GM23338 (cell line): ENCODE measurements around the gene MS4A6A. TPM values are rescaled to one million over a fixed set of nuclear protein-coding genes. Genes with fewer than 3 reads are reported as not detected.

Experiments used
- ATAC-seq: fragments of 200-7000 bp; cut with Tn5 transposase; 3 replicates; pipeline ENCODE4 v1.9.1; 2020
- DNase-seq: peaks from one replicate; pipeline ENCODE4 v3.0.0-alpha.2; 2015; ENCODE audit warnings: low spot score
- H2AFZ ChIP-seq: fragments of 200-600 bp; sonication (generic); 2 replicates; pipeline ENCODE4 v1.8.0; 2016; ENCODE audit warnings: antibody characterized with exemption, mild to moderate bottlenecking, moderate library complexity
- H3F3A ChIP-seq: fragments of 200-600 bp; sonication (generic); replicated peaks from 2 replicates; pipeline ENCODE4 v1.8.0; 2017; ENCODE audit warnings: antibody characterized with exemption, mixed run types, low read depth
- H3K27ac ChIP-seq: fragments of 200-600 bp; sonication (generic); 2 replicates; pipeline ENCODE4 v1.6.1; 2016; ENCODE audit warnings: low read depth
- H3K27me3 ChIP-seq: fragments of 200-600 bp; sonication (generic); 2 replicates; pipeline ENCODE4 v1.8.0; 2016; ENCODE audit warnings: mild to moderate bottlenecking, mixed run types, moderate library complexity; ENCODE audit not compliant: insufficient read depth
- H3K36me3 ChIP-seq: fragments of 200-600 bp; sonication (generic); 2 replicates; pipeline ENCODE4 v1.8.0; 2016; ENCODE audit warnings: mild to moderate bottlenecking; ENCODE audit not compliant: insufficient read depth
- H3K4me1 ChIP-seq: fragments of 200-600 bp; sonication (generic); 2 replicates; pipeline ENCODE4 v1.8.0; 2016; ENCODE audit warnings: mild to moderate bottlenecking, moderate library complexity; ENCODE audit not compliant: insufficient read depth
- H3K4me2 ChIP-seq: fragments of 200-600 bp; sonication (generic); 2 replicates; pipeline ENCODE4 v1.7.1; 2017; ENCODE audit warnings: mixed run types
- H3K4me3 ChIP-seq: fragments of 200-600 bp; sonication (generic); 2 replicates; pipeline ENCODE4 v1.6.1; 2016; ENCODE audit warnings: mixed run types
- H3K79me2 ChIP-seq: fragments of 200-600 bp; sonication (generic); replicated peaks from 2 replicates; pipeline ENCODE4 v1.8.0; 2017; ENCODE audit warnings: mild to moderate bottlenecking; ENCODE audit not compliant: insufficient read depth
- H3K9me2 ChIP-seq: fragments of 200-600 bp; sonication (generic); 2 replicates; pipeline ENCODE4 v1.8.0; 2017; ENCODE audit not compliant: insufficient read depth
- H4K20me1 ChIP-seq: fragments of 200-600 bp; sonication (generic); replicated peaks from 2 replicates; pipeline ENCODE4 v1.8.0; 2017; ENCODE audit warnings: mild to moderate bottlenecking; ENCODE audit not compliant: insufficient read depth
- H3K27ac Mint-ChIP-seq: 2 replicates; pipeline ENCODE4 v1.8.0; 2020; ENCODE audit warnings: inconsistent platforms, mild to moderate bottlenecking, moderate library complexity, mixed read lengths
- H3K27me3 Mint-ChIP-seq: 3 replicates; pipeline ENCODE4 v1.8.0; 2022; ENCODE audit warnings: low read depth, mild to moderate bottlenecking, moderate library complexity, mixed read lengths, inconsistent platforms; ENCODE audit not compliant: insufficient read depth, poor library complexity
- H3K36me3 Mint-ChIP-seq: 3 replicates; pipeline ENCODE4 v1.8.0; 2021; ENCODE audit warnings: low read depth, mild to moderate bottlenecking, inconsistent platforms, moderate library complexity, mixed read lengths
- H3K4me1 Mint-ChIP-seq: 3 replicates; pipeline ENCODE4 v1.8.0; 2020; ENCODE audit warnings: mild to moderate bottlenecking, inconsistent platforms, mixed read lengths
- H3K4me3 Mint-ChIP-seq: 3 replicates; pipeline ENCODE4 v1.8.0; 2021; ENCODE audit warnings: moderate library complexity, mild to moderate bottlenecking, inconsistent platforms, mixed read lengths
- H3K9me3 Mint-ChIP-seq: 3 replicates; pipeline ENCODE4 v1.8.0; 2020; ENCODE audit warnings: moderate library complexity, mild to moderate bottlenecking, inconsistent platforms, mixed read lengths
- CREB1 ChIP-seq: fragments of 250-450 bp; sonication (Bioruptor Pico); IDR thresholded peaks from 2 replicates; pipeline ENCODE4 v1.5.0; 2020; ENCODE audit warnings: low read depth, mild to moderate bottlenecking, moderate library complexity
- EZH2 ChIP-seq: fragments of 200-600 bp; sonication (generic); IDR thresholded peaks from one replicate; pipeline ENCODE4 v1.8.0; 2017; ENCODE audit warnings: antibody characterized with exemption, mild to moderate bottlenecking, low read depth; ENCODE audit not compliant: unreplicated experiment
- EZH2phosphoT487 ChIP-seq: fragments of 200-600 bp; sonication (generic); IDR thresholded peaks from one replicate; pipeline ENCODE4 v1.8.1; 2018; ENCODE audit warnings: antibody characterized with exemption; ENCODE audit not compliant: unreplicated experiment
- JUNB ChIP-seq: IDR thresholded peaks from one replicate; pipeline ENCODE4 v1.6.1; 2016; ENCODE audit warnings: antibody characterized with exemption; ENCODE audit not compliant: unreplicated experiment
- NANOG ChIP-seq: IDR thresholded peaks from 2 replicates; pipeline ENCODE4 v1.6.1; 2016; ENCODE audit warnings: antibody characterized with exemption, borderline replicate concordance
- POLR2AphosphoS5 ChIP-seq: IDR thresholded peaks from 2 replicates; pipeline ENCODE4 v1.6.1; 2016; ENCODE audit warnings: antibody characterized with exemption, low read depth
- STAT1 ChIP-seq: IDR thresholded peaks from one replicate; pipeline ENCODE4 v1.6.1; 2016; ENCODE audit warnings: antibody characterized with exemption; ENCODE audit not compliant: unreplicated experiment
- ZNF114 ChIP-seq: fragments of 250-450 bp; sonication (Bioruptor Pico); IDR thresholded peaks from 2 replicates; pipeline ENCODE4 v1.5.0; 2020; ENCODE audit warnings: mild to moderate bottlenecking, moderate library complexity
- ZNF331 ChIP-seq: fragments of 250-450 bp; sonication (Bioruptor Pico); IDR thresholded peaks from 2 replicates; pipeline ENCODE4 v1.5.0; 2020; ENCODE audit warnings: low read depth, mild to moderate bottlenecking, moderate library complexity
- polyA plus RNA-seq: library from polyadenylated mRNA; unstranded; fragments of >200 nt; fragmentation: Nextera tagmentation; extraction: Ambion mirVana; gene quantifications from 2 replicates; pipeline ENCODE4 v1.2.1, GENCODE V29; 2016
- total RNA-seq: library from RNA; depleted of rRNA; stranded (reverse); fragments of >200 nt; shearing (Covaris generic); gene quantifications from 2 replicates; pipeline ENCODE4 v1.2.3, GENCODE V29; 2014
- TF ChIP-seq, protein P1 (sequence below), 2 experiments: fragments of 200-600 bp in 1 of 2; sonication (generic) in 1 of 2; conservative IDR thresholded peaks; 2 replicates each; pipeline versions ENCODE4 v1.5.1 to v1.6.1; 2016 to 2017; ENCODE audit warnings: antibody characterized with exemption in 2 of 2, low read depth in 2 of 2, mild to moderate bottlenecking in 2 of 2, moderate library complexity in 1 of 2
- TF ChIP-seq, protein P2 (sequence below): IDR thresholded peaks from 2 replicates; pipeline ENCODE4 v1.6.1; 2016; ENCODE audit warnings: antibody characterized with exemption
- TF ChIP-seq, protein P3 (sequence below): fragments of 250-450 bp; sonication (Bioruptor Pico); IDR thresholded peaks from 2 replicates; pipeline ENCODE4 v1.5.0; 2020; ENCODE audit warnings: mild to moderate bottlenecking, moderate library complexity
- TF ChIP-seq, protein P4 (sequence below): IDR thresholded peaks from one replicate; pipeline ENCODE4 v1.6.1; 2018; ENCODE audit warnings: antibody characterized with exemption; ENCODE audit not compliant: unreplicated experiment

The MS4A6A gene
- total and polyA plus RNA-seq, 2 experiments from 2014 or later: not detected

DNA sequence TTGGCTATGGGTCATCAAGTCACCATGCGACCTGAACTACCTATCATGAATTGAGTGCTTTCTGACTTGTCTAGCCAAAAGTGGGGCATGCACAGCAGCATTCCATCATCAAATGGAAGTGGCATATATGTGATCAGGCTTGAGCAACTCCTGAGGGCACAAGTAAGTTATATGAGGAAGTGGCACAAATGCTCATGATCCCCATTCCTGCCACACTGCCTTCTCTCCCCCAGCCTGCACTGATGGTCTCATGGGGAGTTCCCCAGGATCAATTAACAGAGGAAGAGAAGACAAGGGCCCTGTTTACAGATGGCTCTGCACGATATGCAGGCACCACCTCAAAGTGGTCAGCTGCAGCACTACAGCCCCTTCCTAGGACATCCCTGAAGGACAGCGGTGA is 38.3 kb upstream of the MS4A6A start:
- H2AFZ ChIP-seq: no peak overlapping the region
- Mint-ChIP-seq H3K4me1 (peaks cover 7% of the 10 kb centered on the region; the same call in 2 of the 3 replicates), H3K36me3 (no peaks in the 10 kb centered on the region), H3K27ac (no peak overlapping the region), H3K27me3 (no peaks in the 10 kb centered on the region), H3K4me3 (no peak overlapping the region), H3K9me3 (no peaks in the 10 kb centered on the region; the same call in 2 of the 3 replicates)
- H3K4me1 ChIP-seq: no peaks in the 10 kb centered on the region; the same call in 1 of the 2 replicates
- no peaks in the 10 kb centered on the region for H3K9me2 ChIP-seq
- no peaks in the 10 kb centered on the region for H3K27me3 ChIP-seq
- no peaks in the 10 kb centered on the region for H4K20me1 ChIP-seq
- H3K79me2 ChIP-seq: no peaks in the 10 kb centered on the region
- H3K4me3 ChIP-seq: no peak overlapping the region
- H3F3A ChIP-seq: no peaks in the 10 kb centered on the region
- H3K36me3 ChIP-seq: no peaks in the 10 kb centered on the region
- no peak for ATAC-seq
- TF ChIP-seq, protein P1, sequence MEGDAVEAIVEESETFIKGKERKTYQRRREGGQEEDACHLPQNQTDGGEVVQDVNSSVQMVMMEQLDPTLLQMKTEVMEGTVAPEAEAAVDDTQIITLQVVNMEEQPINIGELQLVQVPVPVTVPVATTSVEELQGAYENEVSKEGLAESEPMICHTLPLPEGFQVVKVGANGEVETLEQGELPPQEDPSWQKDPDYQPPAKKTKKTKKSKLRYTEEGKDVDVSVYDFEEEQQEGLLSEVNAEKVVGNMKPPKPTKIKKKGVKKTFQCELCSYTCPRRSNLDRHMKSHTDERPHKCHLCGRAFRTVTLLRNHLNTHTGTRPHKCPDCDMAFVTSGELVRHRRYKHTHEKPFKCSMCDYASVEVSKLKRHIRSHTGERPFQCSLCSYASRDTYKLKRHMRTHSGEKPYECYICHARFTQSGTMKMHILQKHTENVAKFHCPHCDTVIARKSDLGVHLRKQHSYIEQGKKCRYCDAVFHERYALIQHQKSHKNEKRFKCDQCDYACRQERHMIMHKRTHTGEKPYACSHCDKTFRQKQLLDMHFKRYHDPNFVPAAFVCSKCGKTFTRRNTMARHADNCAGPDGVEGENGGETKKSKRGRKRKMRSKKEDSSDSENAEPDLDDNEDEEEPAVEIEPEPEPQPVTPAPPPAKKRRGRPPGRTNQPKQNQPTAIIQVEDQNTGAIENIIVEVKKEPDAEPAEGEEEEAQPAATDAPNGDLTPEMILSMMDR (conservative IDR thresholded peaks at IDR 0.05; ENCODE audit: low read depth in 2 of 2): no peak
- TF ChIP-seq JUNB (no peak), NANOG (no peak), ZNF331 (CRISPR knock-in tag) (no peak), EZH2 (no peak), EZH2phosphoT487 (no peak), STAT1 (no peak), ZNF114 (CRISPR knock-in tag) (no peak), CREB1 (CRISPR knock-in tag) (no peak), POLR2AphosphoS5 (no peak)
- TF ChIP-seq, protein P2, sequence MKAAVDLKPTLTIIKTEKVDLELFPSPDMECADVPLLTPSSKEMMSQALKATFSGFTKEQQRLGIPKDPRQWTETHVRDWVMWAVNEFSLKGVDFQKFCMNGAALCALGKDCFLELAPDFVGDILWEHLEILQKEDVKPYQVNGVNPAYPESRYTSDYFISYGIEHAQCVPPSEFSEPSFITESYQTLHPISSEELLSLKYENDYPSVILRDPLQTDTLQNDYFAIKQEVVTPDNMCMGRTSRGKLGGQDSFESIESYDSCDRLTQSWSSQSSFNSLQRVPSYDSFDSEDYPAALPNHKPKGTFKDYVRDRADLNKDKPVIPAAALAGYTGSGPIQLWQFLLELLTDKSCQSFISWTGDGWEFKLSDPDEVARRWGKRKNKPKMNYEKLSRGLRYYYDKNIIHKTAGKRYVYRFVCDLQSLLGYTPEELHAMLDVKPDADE: no peak
- TF ChIP-seq, protein P3, sequence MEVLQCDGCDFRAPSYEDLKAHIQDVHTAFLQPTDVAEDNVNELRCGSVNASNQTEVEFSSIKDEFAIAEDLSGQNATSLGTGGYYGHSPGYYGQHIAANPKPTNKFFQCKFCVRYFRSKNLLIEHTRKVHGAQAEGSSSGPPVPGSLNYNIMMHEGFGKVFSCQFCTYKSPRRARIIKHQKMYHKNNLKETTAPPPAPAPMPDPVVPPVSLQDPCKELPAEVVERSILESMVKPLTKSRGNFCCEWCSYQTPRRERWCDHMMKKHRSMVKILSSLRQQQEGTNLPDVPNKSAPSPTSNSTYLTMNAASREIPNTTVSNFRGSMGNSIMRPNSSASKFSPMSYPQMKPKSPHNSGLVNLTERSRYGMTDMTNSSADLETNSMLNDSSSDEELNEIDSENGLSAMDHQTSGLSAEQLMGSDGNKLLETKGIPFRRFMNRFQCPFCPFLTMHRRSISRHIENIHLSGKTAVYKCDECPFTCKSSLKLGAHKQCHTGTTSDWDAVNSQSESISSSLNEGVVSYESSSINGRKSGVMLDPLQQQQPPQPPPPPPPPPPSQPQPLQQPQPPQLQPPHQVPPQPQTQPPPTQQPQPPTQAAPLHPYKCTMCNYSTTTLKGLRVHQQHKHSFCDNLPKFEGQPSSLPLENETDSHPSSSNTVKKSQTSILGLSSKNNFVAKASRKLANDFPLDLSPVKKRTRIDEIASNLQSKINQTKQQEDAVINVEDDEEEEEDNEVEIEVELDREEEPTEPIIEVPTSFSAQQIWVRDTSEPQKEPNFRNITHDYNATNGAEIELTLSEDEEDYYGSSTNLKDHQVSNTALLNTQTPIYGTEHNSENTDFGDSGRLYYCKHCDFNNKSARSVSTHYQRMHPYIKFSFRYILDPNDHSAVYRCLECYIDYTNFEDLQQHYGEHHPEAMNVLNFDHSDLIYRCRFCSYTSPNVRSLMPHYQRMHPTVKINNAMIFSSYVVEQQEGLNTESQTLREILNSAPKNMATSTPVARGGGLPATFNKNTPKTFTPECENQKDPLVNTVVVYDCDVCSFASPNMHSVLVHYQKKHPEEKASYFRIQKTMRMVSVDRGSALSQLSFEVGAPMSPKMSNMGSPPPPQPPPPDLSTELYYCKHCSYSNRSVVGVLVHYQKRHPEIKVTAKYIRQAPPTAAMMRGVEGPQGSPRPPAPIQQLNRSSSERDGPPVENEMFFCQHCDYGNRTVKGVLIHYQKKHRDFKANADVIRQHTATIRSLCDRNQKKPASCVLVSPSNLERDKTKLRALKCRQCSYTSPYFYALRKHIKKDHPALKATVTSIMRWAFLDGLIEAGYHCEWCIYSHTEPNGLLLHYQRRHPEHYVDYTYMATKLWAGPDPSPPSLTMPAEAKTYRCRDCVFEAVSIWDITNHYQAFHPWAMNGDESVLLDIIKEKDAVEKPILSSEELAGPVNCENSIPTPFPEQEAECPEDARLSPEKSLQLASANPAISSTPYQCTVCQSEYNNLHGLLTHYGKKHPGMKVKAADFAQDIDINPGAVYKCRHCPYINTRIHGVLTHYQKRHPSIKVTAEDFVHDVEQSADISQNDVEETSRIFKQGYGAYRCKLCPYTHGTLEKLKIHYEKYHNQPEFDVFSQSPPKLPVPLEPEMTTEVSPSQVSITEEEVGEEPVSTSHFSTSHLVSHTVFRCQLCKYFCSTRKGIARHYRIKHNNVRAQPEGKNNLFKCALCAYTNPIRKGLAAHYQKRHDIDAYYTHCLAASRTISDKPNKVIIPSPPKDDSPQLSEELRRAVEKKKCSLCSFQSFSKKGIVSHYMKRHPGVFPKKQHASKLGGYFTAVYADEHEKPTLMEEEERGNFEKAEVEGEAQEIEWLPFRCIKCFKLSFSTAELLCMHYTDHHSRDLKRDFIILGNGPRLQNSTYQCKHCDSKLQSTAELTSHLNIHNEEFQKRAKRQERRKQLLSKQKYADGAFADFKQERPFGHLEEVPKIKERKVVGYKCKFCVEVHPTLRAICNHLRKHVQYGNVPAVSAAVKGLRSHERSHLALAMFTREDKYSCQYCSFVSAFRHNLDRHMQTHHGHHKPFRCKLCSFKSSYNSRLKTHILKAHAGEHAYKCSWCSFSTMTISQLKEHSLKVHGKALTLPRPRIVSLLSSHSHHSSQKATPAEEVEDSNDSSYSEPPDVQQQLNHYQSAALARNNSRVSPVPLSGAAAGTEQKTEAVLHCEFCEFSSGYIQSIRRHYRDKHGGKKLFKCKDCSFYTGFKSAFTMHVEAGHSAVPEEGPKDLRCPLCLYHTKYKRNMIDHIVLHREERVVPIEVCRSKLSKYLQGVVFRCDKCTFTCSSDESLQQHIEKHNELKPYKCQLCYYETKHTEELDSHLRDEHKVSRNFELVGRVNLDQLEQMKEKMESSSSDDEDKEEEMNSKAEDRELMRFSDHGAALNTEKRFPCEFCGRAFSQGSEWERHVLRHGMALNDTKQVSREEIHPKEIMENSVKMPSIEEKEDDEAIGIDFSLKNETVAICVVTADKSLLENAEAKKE: no peak
- TF ChIP-seq, protein P4, sequence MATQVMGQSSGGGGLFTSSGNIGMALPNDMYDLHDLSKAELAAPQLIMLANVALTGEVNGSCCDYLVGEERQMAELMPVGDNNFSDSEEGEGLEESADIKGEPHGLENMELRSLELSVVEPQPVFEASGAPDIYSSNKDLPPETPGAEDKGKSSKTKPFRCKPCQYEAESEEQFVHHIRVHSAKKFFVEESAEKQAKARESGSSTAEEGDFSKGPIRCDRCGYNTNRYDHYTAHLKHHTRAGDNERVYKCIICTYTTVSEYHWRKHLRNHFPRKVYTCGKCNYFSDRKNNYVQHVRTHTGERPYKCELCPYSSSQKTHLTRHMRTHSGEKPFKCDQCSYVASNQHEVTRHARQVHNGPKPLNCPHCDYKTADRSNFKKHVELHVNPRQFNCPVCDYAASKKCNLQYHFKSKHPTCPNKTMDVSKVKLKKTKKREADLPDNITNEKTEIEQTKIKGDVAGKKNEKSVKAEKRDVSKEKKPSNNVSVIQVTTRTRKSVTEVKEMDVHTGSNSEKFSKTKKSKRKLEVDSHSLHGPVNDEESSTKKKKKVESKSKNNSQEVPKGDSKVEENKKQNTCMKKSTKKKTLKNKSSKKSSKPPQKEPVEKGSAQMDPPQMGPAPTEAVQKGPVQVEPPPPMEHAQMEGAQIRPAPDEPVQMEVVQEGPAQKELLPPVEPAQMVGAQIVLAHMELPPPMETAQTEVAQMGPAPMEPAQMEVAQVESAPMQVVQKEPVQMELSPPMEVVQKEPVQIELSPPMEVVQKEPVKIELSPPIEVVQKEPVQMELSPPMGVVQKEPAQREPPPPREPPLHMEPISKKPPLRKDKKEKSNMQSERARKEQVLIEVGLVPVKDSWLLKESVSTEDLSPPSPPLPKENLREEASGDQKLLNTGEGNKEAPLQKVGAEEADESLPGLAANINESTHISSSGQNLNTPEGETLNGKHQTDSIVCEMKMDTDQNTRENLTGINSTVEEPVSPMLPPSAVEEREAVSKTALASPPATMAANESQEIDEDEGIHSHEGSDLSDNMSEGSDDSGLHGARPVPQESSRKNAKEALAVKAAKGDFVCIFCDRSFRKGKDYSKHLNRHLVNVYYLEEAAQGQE: no peak
- no peak overlapping the region for H3K27ac ChIP-seq
- no peak for DNase-seq
- H3K4me2 ChIP-seq: no peak overlapping the region
